Activated T-cell treated with anti-CD3 and anti-CD28 coated beads for 4 hours (primary cell): ENCODE measurements around the gene NT5C1B.
"Not testable (repeated sequence)": the region's sequence is repeated elsewhere in the genome, so short reads cannot be mapped to it uniquely, and the experiment has no call there.

ENCODE experiments used
- DNase-seq: peaks from one replicate; pipeline ENCODE4 v3.0.0-alpha.2; 2020

The NT5C1B gene

GRCh38 chr2:18589354-18589753, at the start of gene NT5C1B:
Gene NT5C1B (minus strand): TSS chr2:18589569. CDS start chr2:18589468, 101 bp downstream.
- no peak for DNase-seq

- DNase-seq = no peak
These were observed 47.8 kb upstream of the NT5C1B start for GRCh38 chr2:18637196-18637595.

GRCh38 chr2:18632699-18633098, 43.3 kb upstream of the NT5C1B start:
- not testable (repeated sequence) for DNase-seq

DNA sequence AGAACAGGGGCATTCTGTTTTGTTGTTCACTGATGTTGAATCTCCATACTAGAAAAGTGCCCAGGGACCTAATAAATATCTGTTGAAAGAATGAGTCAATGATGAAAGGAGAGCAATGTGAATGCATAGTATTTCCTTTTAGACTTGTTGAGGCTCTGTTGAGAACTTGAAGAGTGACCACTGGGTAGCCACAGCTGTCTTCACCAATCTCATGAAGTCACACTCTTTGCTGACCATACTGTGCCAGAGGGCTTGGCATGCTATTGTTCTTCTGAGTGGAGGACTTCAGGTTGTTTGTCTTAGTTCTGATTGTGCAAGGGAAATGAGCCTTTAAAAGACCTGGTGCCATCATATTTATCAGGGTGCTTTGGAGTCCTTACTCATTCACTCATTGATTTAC, 41.6 kb upstream of the NT5C1B start:
- DNase-seq = no peak

DNA sequence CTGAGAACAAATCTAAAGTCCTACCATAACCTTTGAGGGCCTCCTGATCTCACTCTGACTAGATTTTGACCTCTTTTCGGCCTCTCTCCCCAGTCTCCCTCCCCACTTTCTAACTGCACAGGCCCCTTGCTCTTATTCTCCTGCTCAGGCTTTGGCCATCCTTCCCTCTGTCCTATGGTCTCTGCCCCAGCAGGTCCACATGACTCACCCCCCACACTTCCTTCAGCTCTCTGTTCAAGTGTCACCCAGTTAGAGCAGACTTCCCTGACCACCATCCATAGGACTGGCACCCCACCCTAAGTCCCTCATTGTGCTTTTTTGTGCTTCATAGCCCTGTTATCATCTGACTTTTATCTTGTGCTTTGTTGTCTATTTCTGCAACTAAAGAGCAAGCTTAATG, 41.2 kb upstream of the NT5C1B start:
- no peak for DNase-seq

- no peak for DNase-seq
These were observed 40.7 kb upstream of the NT5C1B start for GRCh38 chr2:18630101-18630500.

- no peak for DNase-seq
These were observed 37.7 kb upstream of the NT5C1B start for GRCh38 chr2:18626958-18627650.

- no peak for DNase-seq
These were observed 36.9 kb upstream of the NT5C1B start for GRCh38 chr2:18626256-18626668.

DNA sequence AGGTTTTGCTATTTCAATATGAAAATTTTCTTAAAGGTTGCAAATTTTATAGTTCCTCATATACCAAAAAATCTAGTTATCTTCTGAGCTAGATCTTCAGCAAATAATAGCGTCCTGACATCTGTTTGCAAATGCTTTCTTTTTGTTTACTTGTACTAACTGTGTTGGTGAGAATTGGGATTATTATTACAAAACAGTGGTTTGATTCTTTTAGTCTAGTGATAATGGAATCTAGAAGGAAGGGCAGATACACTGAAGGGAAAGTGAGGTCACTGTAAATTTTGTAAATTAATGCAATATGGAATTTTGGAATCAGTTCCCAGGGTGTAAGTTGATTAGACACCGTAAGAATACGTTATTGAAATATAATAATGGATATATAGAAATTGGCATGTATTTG, 36.2 kb upstream of the NT5C1B start:
- no peak for DNase-seq

DNA sequence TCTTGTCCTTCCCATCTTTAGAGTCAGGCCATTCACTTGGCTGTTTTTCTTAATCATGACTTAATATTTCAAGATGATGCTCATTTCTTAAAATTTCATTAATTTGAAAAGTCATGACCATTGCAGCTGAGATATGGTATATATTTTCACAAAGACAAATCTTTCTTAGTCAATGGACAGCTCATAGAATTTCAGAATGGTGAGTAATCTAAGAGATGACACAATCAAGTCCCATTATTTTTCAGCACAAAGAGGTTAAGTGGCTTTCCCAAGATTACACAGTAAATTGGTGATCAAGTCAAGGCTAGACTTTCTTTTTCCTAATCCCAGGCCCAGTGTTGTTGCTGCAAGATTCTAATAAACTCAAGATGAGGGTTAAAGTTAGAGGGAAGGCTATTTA, 34.4 kb upstream of the NT5C1B start:
- no peak for DNase-seq

- no peak for DNase-seq
These were observed 31.7 kb upstream of the NT5C1B start for GRCh38 chr2:18620867-18621632.

GRCh38 chr2:18619091-18619490, 29.7 kb upstream of the NT5C1B start:
- DNase-seq = no peak

DNA sequence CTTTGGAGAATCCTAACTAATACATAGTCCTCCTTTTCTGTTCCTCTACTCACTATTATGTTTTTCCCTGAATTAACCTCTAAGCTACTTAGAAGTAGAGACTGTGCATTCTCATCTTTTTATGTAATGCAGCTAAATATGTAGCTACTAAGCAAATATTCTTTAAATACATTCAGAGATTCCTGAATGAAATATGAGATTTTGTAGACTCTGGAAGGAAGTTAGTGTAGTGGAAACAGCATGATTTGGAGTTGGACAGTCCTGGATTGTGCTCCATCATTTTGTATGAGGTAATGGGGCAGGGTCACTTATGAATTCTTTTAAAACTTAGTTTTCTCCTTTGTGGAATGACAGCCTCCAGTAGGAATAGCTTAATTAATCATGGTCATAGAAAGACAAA, 24.7 kb upstream of the NT5C1B start:
- no peak for DNase-seq

GRCh38 chr2:18612133-18612532, 22.8 kb upstream of the NT5C1B start:
- no peak for DNase-seq

DNA sequence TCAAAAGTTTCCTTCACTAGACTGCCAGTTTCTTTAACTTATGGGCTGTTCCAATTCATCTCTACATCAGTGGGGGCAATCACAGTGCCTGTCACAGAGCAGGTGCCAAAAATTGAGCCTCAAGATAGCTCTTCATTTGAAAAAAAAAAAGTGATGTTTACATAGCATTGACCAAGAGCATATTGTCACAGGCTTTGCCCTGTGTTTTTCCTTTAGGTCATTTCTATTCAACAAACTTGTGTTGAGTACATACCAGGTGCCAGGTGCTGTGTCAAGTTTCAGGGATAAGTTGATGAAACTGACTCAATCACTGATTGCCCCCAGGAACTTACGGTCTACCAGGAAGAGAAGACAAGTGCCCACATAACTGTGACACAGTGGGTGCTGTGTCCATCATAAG, 22.2 kb upstream of the NT5C1B start:
- no peak for DNase-seq

DNA sequence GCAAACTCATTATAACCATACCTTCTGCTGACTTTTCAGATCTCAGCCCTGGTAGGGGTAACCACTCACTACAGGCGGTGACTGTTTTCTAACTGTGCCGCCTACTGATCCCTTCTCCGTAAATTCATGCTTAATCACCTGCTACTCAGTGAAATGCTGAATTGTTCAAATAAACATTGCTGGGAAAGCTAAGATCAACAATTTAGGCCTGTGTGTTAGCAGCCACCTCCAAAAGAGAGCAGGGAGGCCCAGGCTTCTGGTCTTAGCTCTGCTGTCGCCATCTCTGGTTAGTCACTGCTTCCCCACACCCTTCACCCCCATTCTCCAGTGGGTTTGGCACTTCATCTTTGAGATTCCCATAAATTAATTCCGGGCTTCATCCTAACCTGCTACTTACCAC, 21.8 kb upstream of the NT5C1B start:
- DNase-seq = no peak

GRCh38 chr2:18610651-18611050, 21.3 kb upstream of the NT5C1B start:
- DNase-seq = no peak

GRCh38 chr2:18610090-18610489, 20.7 kb upstream of the NT5C1B start:
- DNase-seq = no peak

DNA sequence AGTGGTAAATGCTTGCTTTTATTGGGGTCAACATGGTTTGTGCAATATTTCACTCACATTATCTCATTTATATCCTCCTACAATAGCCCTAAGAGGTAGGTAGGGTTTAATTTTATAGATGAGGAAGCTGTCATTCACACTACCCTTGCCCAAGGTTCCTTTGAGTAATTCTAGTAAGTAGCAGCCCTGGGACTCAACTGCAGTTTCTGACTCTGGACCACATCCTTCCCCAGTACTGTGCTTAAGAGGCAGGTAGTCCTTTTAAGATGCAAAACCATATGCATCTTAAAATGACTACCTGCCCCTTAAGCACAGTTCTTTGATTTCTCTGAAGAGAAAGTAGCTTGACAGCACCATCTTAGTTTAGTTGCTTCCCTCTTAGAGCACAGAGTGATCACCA, 15.7 kb upstream of the NT5C1B start:
- no peak for DNase-seq

DNA sequence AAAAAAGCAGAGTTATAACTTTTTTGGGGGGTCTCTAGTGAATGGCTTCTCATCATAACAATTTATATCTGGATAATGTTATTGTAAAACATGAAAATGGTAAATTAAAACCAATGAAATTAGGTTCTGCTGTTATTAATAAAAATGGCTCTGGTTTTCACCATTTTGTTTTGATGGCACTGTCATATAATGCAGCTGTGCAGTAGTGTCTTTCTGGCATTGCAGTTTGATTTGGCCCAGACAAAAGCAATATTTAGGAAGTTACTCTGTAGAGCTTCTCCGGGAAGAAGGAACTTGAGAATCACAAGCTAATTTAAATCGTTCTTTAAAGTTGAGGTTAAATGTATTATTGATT, 15.1 kb upstream of the NT5C1B start:
- no peak for DNase-seq

DNA sequence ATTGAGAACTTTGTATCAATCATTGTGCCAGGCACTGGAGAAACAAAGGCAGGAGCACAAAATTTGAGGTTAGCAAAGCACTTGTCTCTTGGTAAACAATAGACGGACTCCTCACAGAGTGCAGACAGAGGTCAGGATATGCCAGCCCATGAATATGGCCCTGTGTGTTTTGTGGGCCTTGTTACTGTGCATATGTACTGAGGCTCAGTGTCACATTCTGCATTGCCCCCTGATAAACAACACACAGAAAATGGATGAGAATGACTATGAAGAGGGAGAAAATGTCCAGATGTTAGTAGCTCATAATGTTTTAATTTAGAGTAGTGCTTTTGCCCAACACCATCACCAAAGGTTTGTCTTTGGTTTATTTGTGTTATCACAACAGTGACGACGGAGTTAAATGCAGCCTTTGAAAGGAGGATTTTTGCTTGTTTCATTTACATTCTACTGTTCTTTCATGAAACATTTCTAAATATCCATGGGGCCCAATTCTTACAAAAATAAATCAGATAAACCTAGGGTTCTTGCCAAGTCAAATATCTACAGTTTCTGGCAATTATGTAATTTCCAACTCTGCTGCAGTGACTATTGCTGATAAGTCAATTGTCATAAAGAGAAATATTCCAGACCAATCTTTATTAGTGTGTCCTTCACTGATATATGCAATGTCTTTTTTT, 14.6 kb upstream of the NT5C1B start:
- no peak for DNase-seq

GRCh38 chr2:18602298-18602697, 12.9 kb upstream of the NT5C1B start:
- DNase-seq = no peak

- DNase-seq = no peak
These were observed 10.9 kb upstream of the NT5C1B start for GRCh38 chr2:18600255-18600613.
